ENCODE data around the gene RAD51B.

Gene RAD51B

GRCh38 chr14:68345738-68346137 is 526.2 kb downstream of the RAD51B start:
- H3K27ac ChIP-seq: no peak overlapping the region
- no peaks in the 10 kb centered on the region for H3K36me3 ChIP-seq (ENCODE audit: insufficient read depth, low read length)
- no peak overlapping the region for H3K4me3 ChIP-seq
- H3K9me3 ChIP-seq (ENCODE audit: low read depth, low read length): no peaks in the 10 kb centered on the region
- no peak for TF ChIP-seq POLR2AphosphoS5 (IDR thresholded peaks at IDR 0.05; ENCODE audit: borderline replicate concordance, low read depth, low read length)
- TF ChIP-seq EZH2 (IDR thresholded peaks at IDR 0.05): no peak
- TF ChIP-seq FOXP2 (optimal IDR thresholded peaks at IDR 0.05; ENCODE audit: control extremely low read depth, extremely low read length, insufficient read depth): no peak
- H3K9ac ChIP-seq (ENCODE audit: insufficient read length): no peak overlapping the region
- no peak for DNase-seq (ENCODE audit: low read depth, low spot score)

- Histone ChIP-seq H3K36me3 (ENCODE audit: insufficient read depth, low read length) (no peaks in the 10 kb centered on the region), H3K27ac (no peak overlapping the region), H3K4me3 (no peak overlapping the region), H3K9me3 (ENCODE audit: low read depth, low read length) (no peaks in the 10 kb centered on the region), H3K9ac (ENCODE audit: insufficient read length) (no peak overlapping the region)
- DNase-seq (ENCODE audit: low read depth, low spot score): no peak
- no peak for TF ChIP-seq POLR2AphosphoS5 (IDR thresholded peaks at IDR 0.05; ENCODE audit: borderline replicate concordance, low read depth, low read length)
- TF ChIP-seq EZH2 (IDR thresholded peaks at IDR 0.05): no peak
- TF ChIP-seq FOXP2 (optimal IDR thresholded peaks at IDR 0.05; ENCODE audit: control extremely low read depth, extremely low read length, insufficient read depth): no peak
These were observed 527.2 kb downstream of the RAD51B start for GRCh38 chr14:68346556-68347343.

- peak overlapping the region; percentile 39 for H3K27ac ChIP-seq
- peak overlapping the region; percentile 36 for H3K4me3 ChIP-seq
- no peak overlapping the region for H3K9ac ChIP-seq (ENCODE audit: insufficient read length)
- peak; percentile 69; the same call in 1 of the 2 replicates for TF ChIP-seq POLR2AphosphoS5 (IDR thresholded peaks at IDR 0.05; ENCODE audit: borderline replicate concordance, low read depth, low read length)
- TF ChIP-seq EZH2 (IDR thresholded peaks at IDR 0.05): no peak
- TF ChIP-seq FOXP2 (optimal IDR thresholded peaks at IDR 0.05; ENCODE audit: control extremely low read depth, extremely low read length, insufficient read depth): peak; percentile 95
- peak; percentile 98 for DNase-seq (ENCODE audit: low read depth, low spot score)
- H3K9me3 ChIP-seq (ENCODE audit: low read depth, low read length): no peaks in the 10 kb centered on the region
- no peaks in the 10 kb centered on the region for H3K36me3 ChIP-seq (ENCODE audit: insufficient read depth, low read length)
These were observed 530.5 kb downstream of the RAD51B start for GRCh38 chr14:68349900-68350629.

GRCh38 chr14:68355415-68355814 is 535.8 kb downstream of the RAD51B start:
- no peak overlapping the region for H3K27ac ChIP-seq
- DNase-seq (ENCODE audit: low read depth, low spot score): no peak
- no peaks in the 10 kb centered on the region for H3K9me3 ChIP-seq (ENCODE audit: low read depth, low read length)
- TF ChIP-seq EZH2 (IDR thresholded peaks at IDR 0.05) (no peak), FOXP2 (optimal IDR thresholded peaks at IDR 0.05; ENCODE audit: control extremely low read depth, extremely low read length, insufficient read depth) (no peak), POLR2AphosphoS5 (IDR thresholded peaks at IDR 0.05; ENCODE audit: borderline replicate concordance, low read depth, low read length) (no peak)
- H3K36me3 ChIP-seq (ENCODE audit: insufficient read depth, low read length): no peaks in the 10 kb centered on the region
- no peak overlapping the region for H3K4me3 ChIP-seq
- no peak overlapping the region for H3K9ac ChIP-seq (ENCODE audit: insufficient read length)

- Histone ChIP-seq H3K9ac (ENCODE audit: insufficient read length) (no peak overlapping the region), H3K9me3 (ENCODE audit: low read depth, low read length) (no peaks in the 10 kb centered on the region), H3K4me3 (no peak overlapping the region), H3K36me3 (ENCODE audit: insufficient read depth, low read length) (no peaks in the 10 kb centered on the region), H3K27ac (no peak overlapping the region)
- no peak for DNase-seq (ENCODE audit: low read depth, low spot score)
- no peak for TF ChIP-seq POLR2AphosphoS5 (IDR thresholded peaks at IDR 0.05; ENCODE audit: borderline replicate concordance, low read depth, low read length)
- no peak for TF ChIP-seq EZH2 (IDR thresholded peaks at IDR 0.05)
- TF ChIP-seq FOXP2 (optimal IDR thresholded peaks at IDR 0.05; ENCODE audit: control extremely low read depth, extremely low read length, insufficient read depth): no peak
These were observed 538.2 kb downstream of the RAD51B start for GRCh38 chr14:68357777-68358176.

GRCh38 chr14:68358500-68358899 is 538.9 kb downstream of the RAD51B start:
- Histone ChIP-seq H3K36me3 (ENCODE audit: insufficient read depth, low read length) (no peaks in the 10 kb centered on the region), H3K27ac (no peak overlapping the region), H3K9me3 (ENCODE audit: low read depth, low read length) (no peaks in the 10 kb centered on the region), H3K9ac (ENCODE audit: insufficient read length) (no peak overlapping the region), H3K4me3 (no peak overlapping the region)
- DNase-seq (ENCODE audit: low read depth, low spot score): no peak
- TF ChIP-seq EZH2 (IDR thresholded peaks at IDR 0.05) (no peak), POLR2AphosphoS5 (IDR thresholded peaks at IDR 0.05; ENCODE audit: borderline replicate concordance, low read depth, low read length) (no peak), FOXP2 (optimal IDR thresholded peaks at IDR 0.05; ENCODE audit: control extremely low read depth, extremely low read length, insufficient read depth) (no peak)

GRCh38 chr14:68359022-68359836 is 539.6 kb downstream of the RAD51B start:
- H3K9me3 ChIP-seq (ENCODE audit: low read depth, low read length): no peaks in the 10 kb centered on the region
- DNase-seq (ENCODE audit: low read depth, low spot score): no peak
- H3K9ac ChIP-seq (ENCODE audit: insufficient read length): no peak overlapping the region
- no peak overlapping the region for H3K27ac ChIP-seq
- no peak overlapping the region for H3K4me3 ChIP-seq
- no peak for TF ChIP-seq EZH2 (IDR thresholded peaks at IDR 0.05)
- TF ChIP-seq POLR2AphosphoS5 (IDR thresholded peaks at IDR 0.05; ENCODE audit: borderline replicate concordance, low read depth, low read length): no peak
- no peak for TF ChIP-seq FOXP2 (optimal IDR thresholded peaks at IDR 0.05; ENCODE audit: control extremely low read depth, extremely low read length, insufficient read depth)
- H3K36me3 ChIP-seq (ENCODE audit: insufficient read depth, low read length): no peaks in the 10 kb centered on the region
